ENCODE data around the gene DDX51.

DDX51 gene

GRCh38 chr12:132166801-132167591 lies 22.9 kb upstream of the DDX51 start:
- no peak for DNase-seq

GRCh38 chr12:132166093-132166492 lies 22.0 kb upstream of the DDX51 start:
- no peak for DNase-seq

DNA sequence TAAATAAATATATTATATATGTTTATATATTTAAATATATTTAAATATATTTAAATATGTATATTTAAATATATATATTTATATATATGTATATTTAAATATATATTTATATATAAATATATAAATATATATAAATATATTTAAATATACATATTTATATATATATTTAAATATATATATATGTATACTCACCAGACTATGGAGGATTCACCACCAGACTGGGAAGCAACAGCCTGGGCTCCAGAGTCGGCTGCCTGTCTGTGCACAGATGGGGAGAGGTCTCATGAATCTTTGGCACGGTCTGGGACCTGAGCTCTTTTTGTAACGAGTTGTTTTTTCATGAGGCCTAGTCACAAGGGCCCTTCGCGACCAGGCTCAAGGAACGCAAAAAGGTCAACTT lies 21.5 kb upstream of the DDX51 start:
- DNase-seq, result no peak

GRCh38 chr12:132164426-132164825 lies 20.3 kb upstream of the DDX51 start:
- no peak for DNase-seq

DNA sequence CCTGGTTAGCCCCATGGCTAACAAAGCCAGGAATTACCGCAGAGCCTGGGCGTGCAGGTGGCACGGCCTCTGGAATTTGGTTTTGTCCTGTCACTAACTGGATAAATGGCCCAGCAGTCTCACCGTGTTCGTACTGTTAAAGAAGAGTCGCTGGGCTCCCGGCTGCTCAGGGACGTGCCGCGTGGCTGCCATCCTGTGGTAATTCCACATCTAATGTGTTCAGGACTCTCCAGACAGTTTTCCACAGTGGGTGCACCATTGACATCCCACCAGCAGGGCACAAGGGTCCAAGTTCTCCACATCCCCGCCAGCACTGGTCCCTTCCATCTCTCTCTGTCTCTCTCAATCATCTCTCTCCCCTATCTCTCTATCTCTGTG lies 19.8 kb upstream of the DDX51 start:
- DNase-seq, result no peak

- no peak for DNase-seq
Observed at GRCh38 chr12:132163041-132163910, 19.2 kb upstream of the DDX51 start.

DNA sequence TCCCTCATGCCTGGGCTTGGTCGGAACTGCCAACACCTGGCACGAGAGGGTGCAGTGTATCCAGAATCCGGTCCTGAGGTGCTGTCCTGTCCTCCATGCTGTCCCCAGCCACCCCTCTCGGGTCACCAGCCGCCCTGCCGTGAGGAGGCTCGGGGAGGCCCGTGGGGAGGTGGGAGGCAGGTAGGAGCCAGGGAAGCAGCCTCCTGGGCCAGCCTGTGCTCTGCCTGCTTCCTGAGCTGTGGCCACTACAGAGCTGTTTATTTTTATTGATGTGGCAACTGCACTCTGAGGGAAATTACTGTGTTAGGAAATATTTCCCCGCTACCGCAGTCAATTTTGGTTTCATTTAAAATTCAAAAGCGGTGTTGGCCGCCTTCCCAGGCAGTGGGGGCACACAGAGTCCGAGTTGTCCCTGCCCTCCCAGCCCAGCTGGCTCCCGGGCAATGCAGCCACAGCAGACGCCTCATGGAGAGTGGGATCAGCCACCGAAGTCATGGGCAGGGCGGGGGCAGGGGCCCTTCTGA lies 18.5 kb upstream of the DDX51 start:
- peak; percentile 86 for DNase-seq

DNA sequence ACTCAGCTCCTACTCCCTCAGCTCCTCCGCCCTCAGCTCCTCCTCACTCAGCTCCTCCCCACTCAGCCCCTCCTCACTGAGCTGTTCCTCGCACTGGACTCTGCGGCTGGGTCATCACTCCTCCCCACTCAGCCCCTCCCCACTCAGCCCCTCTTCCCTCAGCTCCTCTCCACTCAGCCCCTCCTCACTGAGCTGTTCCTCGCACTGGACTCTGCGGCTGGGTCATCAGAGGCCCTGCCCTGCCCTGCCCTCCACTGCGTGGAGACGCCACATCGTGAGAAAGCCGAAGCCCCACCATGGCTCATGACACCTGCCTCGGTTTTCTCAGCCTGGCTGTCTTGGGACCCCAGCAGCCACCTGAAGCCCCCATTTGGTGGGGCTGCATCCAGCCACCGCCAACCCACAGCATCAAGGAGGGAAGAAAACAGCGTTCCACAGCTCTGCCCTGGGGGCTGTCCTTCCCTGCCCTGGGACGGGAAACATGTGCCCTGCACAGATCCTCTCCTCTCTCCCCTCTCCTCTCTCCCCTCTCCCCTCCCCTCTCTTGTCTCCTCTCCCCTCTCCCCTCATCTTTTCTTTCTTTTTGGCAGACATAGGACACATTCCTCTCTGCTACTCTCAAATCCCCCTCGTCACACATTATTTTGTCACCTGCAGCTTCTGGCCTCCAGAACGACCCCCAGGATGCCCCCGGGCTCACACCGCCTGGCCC lies 17.8 kb upstream of the DDX51 start:
- DNase-seq, result no peak

- no peak for DNase-seq
Observed at GRCh38 chr12:132161036-132161781, 17.1 kb upstream of the DDX51 start.

DNA sequence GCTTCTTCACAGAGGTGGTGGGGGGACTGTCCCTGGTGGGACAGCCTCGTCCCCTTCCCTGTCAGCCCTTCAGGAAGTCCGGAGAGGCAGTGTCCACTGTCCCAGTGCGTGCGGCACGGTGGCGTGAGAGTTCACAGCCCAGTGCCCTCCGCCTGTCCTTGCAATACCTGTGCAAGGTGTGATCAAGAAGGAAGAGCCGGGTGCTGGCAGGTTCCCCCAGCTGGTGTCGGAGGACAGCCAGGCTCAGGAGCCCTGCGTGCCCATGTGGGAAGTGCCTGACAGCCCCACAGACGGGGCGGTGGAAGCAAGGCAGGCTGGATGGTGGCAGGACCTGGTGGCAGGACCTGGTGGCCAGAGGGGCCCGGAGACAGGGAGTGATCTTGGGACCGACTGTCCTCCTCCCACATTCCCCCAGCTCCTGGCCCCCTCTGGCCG lies 16.5 kb upstream of the DDX51 start:
- no peak for DNase-seq

GRCh38 chr12:132160016-132160415 lies 15.9 kb upstream of the DDX51 start:
- no peak for DNase-seq

DNA sequence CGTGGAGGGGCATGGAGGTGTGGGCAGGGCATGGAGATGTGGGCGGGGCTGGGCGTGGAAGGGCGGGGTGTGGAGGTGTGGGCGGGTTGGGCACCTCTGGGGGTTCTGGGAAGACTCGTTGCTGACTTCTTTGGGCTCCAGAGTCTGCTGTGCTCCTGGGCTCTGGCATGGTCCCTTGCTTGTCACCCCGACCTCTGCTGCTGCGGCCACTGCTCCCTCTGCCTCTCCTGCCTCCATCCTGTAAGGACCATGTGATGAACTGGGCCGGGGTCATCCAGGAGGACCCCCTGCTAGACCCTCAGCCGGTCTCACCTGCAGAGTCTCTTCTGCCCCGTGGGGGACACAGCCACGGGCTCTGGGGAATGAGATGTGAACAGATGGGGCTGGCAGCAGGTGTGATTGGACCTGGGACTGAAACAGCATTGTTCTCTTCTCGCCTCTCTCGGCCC lies 15.5 kb upstream of the DDX51 start:
- DNase-seq, result no peak

DNA sequence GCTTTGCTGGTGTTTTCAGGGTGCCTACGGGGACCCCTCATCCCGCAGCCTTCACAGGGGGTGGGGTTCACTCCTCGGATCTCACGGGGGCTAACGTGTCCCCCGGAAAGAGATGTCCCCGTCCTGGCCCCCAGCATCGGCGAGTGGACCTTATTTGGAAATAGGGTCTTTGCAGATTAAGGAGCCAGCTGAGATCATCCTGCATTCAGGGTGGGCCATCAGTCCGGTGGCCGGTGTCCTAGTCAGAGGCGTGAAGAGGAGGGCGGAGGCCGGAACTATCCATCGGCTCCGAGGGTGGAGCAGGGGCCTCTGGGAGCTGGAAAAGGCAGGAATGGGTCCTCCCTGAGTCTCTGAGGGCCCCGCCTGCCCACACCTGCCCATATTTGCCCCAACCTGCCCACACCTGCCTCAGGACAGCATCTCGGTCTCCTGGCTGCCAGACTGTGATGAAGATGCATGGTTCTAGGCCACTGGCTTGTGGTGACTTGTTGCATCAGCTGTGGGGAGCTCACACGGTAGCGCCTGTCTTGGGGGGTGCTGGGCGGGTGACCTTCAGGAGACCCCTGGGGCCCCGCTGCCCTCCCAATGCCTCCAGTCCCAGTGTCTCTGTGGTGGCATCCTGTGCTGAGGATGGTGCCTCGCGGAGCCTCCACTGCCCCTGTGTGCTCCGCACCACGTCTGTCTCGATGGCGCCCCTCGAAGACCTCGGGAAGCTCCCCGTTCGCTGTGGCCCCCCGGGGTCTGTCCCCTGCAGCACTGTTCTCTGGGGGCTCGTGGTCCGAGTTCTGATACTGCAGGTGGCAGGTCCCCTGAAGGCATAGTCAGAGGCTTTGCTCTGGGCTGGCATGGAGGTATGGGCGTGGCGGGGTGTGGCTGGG lies 14.8 kb upstream of the DDX51 start:
- DNase-seq, result no peak

GRCh38 chr12:132157733-132158409 lies 13.8 kb upstream of the DDX51 start:
- DNase-seq, result no peak

GRCh38 chr12:132156573-132157325 lies 12.6 kb upstream of the DDX51 start:
- DNase-seq, result no peak

GRCh38 chr12:132155771-132156572 lies 11.9 kb upstream of the DDX51 start:
- no peak for DNase-seq

GRCh38 chr12:132154941-132155770 lies 11.0 kb upstream of the DDX51 start:
- no peak for DNase-seq

- DNase-seq, result no peak
Observed at GRCh38 chr12:132154341-132154761, 10.2 kb upstream of the DDX51 start.
